SK-N-MC (cell line): ENCODE results near the gene HK1.

Source experiments
- EZH2 ChIP-seq: fragments of 200-600 bp; sonication (generic); IDR thresholded peaks from one replicate; pipeline ENCODE4 v1.6.1; 2017; ENCODE audit warnings: antibody characterized with exemption
- FOXP2 ChIP-seq: optimal IDR thresholded peaks from 2 replicates; pipeline ENCODE3; 2011; ENCODE audit warnings: mild to moderate bottlenecking, moderate library complexity; ENCODE audit not compliant: insufficient read depth; ENCODE audit errors: extremely low read length, control extremely low read depth
- POLR2AphosphoS5 ChIP-seq: IDR thresholded peaks from 2 replicates; pipeline ENCODE4 v1.6.1; 2012; ENCODE audit warnings: mild to moderate bottlenecking, low read depth, low read length, borderline replicate concordance

DNA sequence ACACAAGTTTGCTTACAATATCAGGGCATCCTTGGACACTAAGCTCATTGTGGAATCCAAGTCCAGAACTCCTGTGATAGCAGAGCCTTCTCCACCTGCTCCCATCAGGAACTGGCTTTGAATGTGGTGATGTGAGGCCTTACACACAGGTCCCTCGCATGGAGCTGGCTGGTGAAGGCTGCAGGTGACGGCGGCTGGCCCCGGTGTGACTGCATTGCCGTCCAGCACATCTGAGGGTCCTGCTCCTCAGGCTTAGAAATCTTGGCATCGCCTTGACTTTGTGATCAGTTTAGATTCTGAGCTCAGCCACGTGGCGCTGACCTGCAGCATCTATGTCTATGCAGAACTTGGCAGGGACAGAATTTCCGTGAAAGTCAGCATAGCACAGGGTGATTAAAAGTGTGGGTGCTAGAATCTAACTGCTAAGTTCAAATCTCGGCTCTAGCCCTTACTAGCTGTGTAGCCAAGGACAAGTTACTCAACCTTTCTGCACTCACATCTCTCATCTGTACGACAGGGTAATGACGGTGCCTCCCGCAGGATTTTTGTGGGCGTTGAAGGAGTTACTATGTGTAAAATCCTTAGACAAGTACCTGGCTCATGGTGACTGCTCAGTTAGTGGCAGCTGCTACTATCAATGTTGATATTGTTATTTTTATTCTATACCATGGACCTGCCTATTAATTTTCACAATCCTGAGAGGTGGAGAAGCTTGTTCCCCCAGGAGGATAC, 31.5 kb upstream of the HK1 start:
- no peak for TF ChIP-seq EZH2
- TF ChIP-seq POLR2AphosphoS5: no peak
- no peak for TF ChIP-seq FOXP2
